Erythroblast (primary cell): ENCODE data around the gene ANO10.
"Not testable (repeated sequence)": the region's sequence is repeated elsewhere in the genome, so short reads cannot be mapped to it uniquely, and the experiment has no call there.

Source experiments
- GATA1 ChIP-seq: IDR thresholded peaks from 2 replicates; pipeline ENCODE4 v1.6.1; 2011; ENCODE audit warnings: low read depth, mild to moderate bottlenecking, control low read depth, low read length, moderate library complexity
- POLR2A ChIP-seq: IDR thresholded peaks from 2 replicates; pipeline ENCODE4 v1.6.1; 2011; ENCODE audit warnings: mild to moderate bottlenecking, low read length

GRCh38 chr3:43457038-43457437, 164.8 kb downstream of the ANO10 start:
- TF ChIP-seq POLR2A, GATA1: not testable (repeated sequence)
